H1 (cell line): ENCODE measurements around the gene ZNF202. TPM values are rescaled to one million over a fixed set of nuclear protein-coding genes. Genes with fewer than 3 reads are reported as not detected.

Experiments used
- CTCF ChIA-PET: fragments of 300-600 bp; sonication (Branson Sonifier 250); formaldehyde crosslinking; loops from one replicate; lab custom pipeline; 2021; ENCODE audit not compliant: partially characterized antibody; lab: Charles Lee
- POLR2A ChIA-PET: fragments of 300-600 bp; sonication (Branson Sonifier 250); formaldehyde crosslinking; loops from one replicate; lab custom pipeline; 2021; ENCODE audit warnings: inconsistent platforms; ENCODE audit not compliant: partially characterized antibody; lab: Charles Lee
- DNase-seq, 2 experiments: peaks; one replicate each; pipeline versions ENCODE4 v3.0.0 to v3.0.0-alpha.2; 2010 to 2022; ENCODE audit warnings: low spot score in 2 of 2, low read depth in 1 of 2, mixed read lengths in 1 of 2
- FAIRE-seq: peaks from 2 replicates; lab custom pipeline; 2011; peaks lifted over from hg19 to GRCh38; lab: Jason Lieb, UNC
- H2AFZ ChIP-seq: 2 replicates; pipeline ENCODE4 v1.8.1; 2012; ENCODE audit warnings: low read length, inconsistent platforms
- H2AK5ac ChIP-seq: 2 replicates; pipeline ENCODE4 v1.6.1; 2013; ENCODE audit warnings: low read depth, low read length
- H2BK120ac ChIP-seq: replicated peaks from 2 replicates; pipeline ENCODE3; 2013; ENCODE audit warnings: low read depth, low read length, inconsistent platforms
- H2BK12ac ChIP-seq: 2 replicates; pipeline ENCODE4 v1.6.1; 2013; ENCODE audit warnings: low read depth, low read length
- H2BK15ac ChIP-seq: 2 replicates; pipeline ENCODE4 v1.6.1; 2013; ENCODE audit warnings: low read length
- H2BK20ac ChIP-seq: 2 replicates; pipeline ENCODE4 v1.6.1; 2013; ENCODE audit warnings: low read length
- H2BK5ac ChIP-seq: 2 replicates; pipeline ENCODE4 v1.6.1; 2013; ENCODE audit warnings: low read depth, low read length
- H3K14ac ChIP-seq: 2 replicates; pipeline ENCODE4 v1.6.1; 2013; ENCODE audit warnings: inconsistent platforms; ENCODE audit not compliant: insufficient read length
- H3K18ac ChIP-seq: 2 replicates; pipeline ENCODE4 v1.6.1; 2013; ENCODE audit warnings: low read length; ENCODE audit errors: extremely low read depth
- H3K23ac ChIP-seq: 2 replicates; pipeline ENCODE4 v1.6.1; 2013; ENCODE audit warnings: inconsistent platforms; ENCODE audit not compliant: insufficient read length
- H3K23me2 ChIP-seq: 2 replicates; pipeline ENCODE4 v1.6.1; 2013; ENCODE audit warnings: low read depth, low read length
- H3K27ac ChIP-seq: 2 replicates; pipeline ENCODE4 v1.6.1; 2011; ENCODE audit warnings: low read depth, low read length, inconsistent platforms
- H3K27me3 ChIP-seq, 4 experiments: replicated peaks in 1 of 4; 1 replicate in 1 of 4; 2 replicates in 3 of 4; pipeline versions ENCODE4 v1.6.1 to v1.8.1; 2011 to 2013; ENCODE audit warnings: low read length in 3 of 4, mild to moderate bottlenecking in 3 of 4, inconsistent platforms in 2 of 4, mixed read lengths in 2 of 4, moderate library complexity in 1 of 4; ENCODE audit not compliant: control insufficient read depth in 3 of 4, insufficient read depth in 3 of 4; ENCODE audit errors: extremely low read depth in 1 of 4
- H3K36me3 ChIP-seq, 4 experiments: 2 replicates each; pipeline versions ENCODE4 v1.6.1 to v1.8.1; 2011 to 2013; ENCODE audit warnings: mild to moderate bottlenecking in 4 of 4, low read length in 3 of 4, moderate library complexity in 2 of 4, control low read depth in 1 of 4, inconsistent platforms in 1 of 4; ENCODE audit not compliant: insufficient read depth in 4 of 4, control insufficient read depth in 2 of 4
- H3K4ac ChIP-seq: replicated peaks from 2 replicates; pipeline ENCODE3; 2013; ENCODE audit warnings: low read length, low read depth, mixed read lengths, inconsistent platforms; ENCODE audit not compliant: insufficient read length
- H3K4me1 ChIP-seq, 4 experiments: replicated peaks in 1 of 4; 1 replicate in 1 of 4; 2 replicates in 3 of 4; pipeline versions ENCODE4 v1.6.1 to v1.8.1; 2011 to 2013; ENCODE audit warnings: low read length in 3 of 4, inconsistent platforms in 2 of 4, mixed read lengths in 1 of 4; ENCODE audit not compliant: insufficient read depth in 4 of 4, control insufficient read depth in 3 of 4
- H3K4me2 ChIP-seq, 2 experiments: 2 replicates each; pipeline versions ENCODE4 v1.6.1 to v1.8.1; 2011 to 2013; ENCODE audit warnings: low read depth in 2 of 2, low read length in 2 of 2, control low read depth in 1 of 2, inconsistent platforms in 1 of 2, mild to moderate bottlenecking in 1 of 2; ENCODE audit not compliant: insufficient read depth in 1 of 2
- H3K4me3 ChIP-seq, 4 experiments: fragments of 200-600, 300-600 bp in 1 of 4; sonication (generic), shearing (Covaris generic), sonication (Bioruptor Twin) in 1 of 4; 2 replicates each; pipeline versions ENCODE4 v1.5.1 to v1.8.1; 2011 to 2016; ENCODE audit warnings: low read length in 4 of 4, low read depth in 3 of 4, control low read depth in 2 of 4, inconsistent platforms in 2 of 4, mild to moderate bottlenecking in 2 of 4, mixed read lengths in 1 of 4, moderate library complexity in 1 of 4; ENCODE audit not compliant: insufficient read depth in 2 of 4; ENCODE audit errors: extremely low read depth in 1 of 4
- H3K56ac ChIP-seq: replicated peaks from 2 replicates; pipeline ENCODE3; 2013; ENCODE audit warnings: low read depth, mild to moderate bottlenecking, mixed read lengths, low read length, inconsistent platforms; ENCODE audit not compliant: insufficient read length
- H3K79me1 ChIP-seq: 2 replicates; pipeline ENCODE4 v1.6.1; 2013; ENCODE audit warnings: low read depth, low read length, control low read depth
- H3K79me2 ChIP-seq, 2 experiments: 2 replicates each; pipeline versions ENCODE4 v1.6.1 to v1.8.1; 2012 to 2013; ENCODE audit warnings: low read length in 2 of 2, mild to moderate bottlenecking in 2 of 2, inconsistent platforms in 1 of 2; ENCODE audit not compliant: insufficient read depth in 2 of 2, control insufficient read depth in 1 of 2
- H3K9ac ChIP-seq, 4 experiments: replicated peaks in 1 of 4; 1 replicate in 1 of 4; 2 replicates in 3 of 4; pipeline versions ENCODE4 v1.6.1 to v1.8.1; 2011 to 2013; ENCODE audit warnings: low read depth in 3 of 4, low read length in 3 of 4, control low read depth in 2 of 4, mild to moderate bottlenecking in 2 of 4, moderate library complexity in 2 of 4, inconsistent platforms in 1 of 4; ENCODE audit errors: extremely low read depth in 1 of 4
- H3K9me3 ChIP-seq, 2 experiments: 2 replicates each; pipeline versions ENCODE4 v1.6.1 to v1.8.1; 2012 to 2013; ENCODE audit warnings: mild to moderate bottlenecking in 2 of 2, moderate library complexity in 2 of 2, control low read depth in 1 of 2, inconsistent platforms in 1 of 2, low read depth in 1 of 2, low read length in 1 of 2, mixed read lengths in 1 of 2; ENCODE audit not compliant: insufficient read depth in 2 of 2
- H4K20me1 ChIP-seq, 2 experiments: replicated peaks in 1 of 2; 2 replicates each; pipeline versions ENCODE3 to v1.8.1; 2011 to 2013; ENCODE audit warnings: inconsistent platforms in 2 of 2, low read length in 2 of 2, mild to moderate bottlenecking in 1 of 2; ENCODE audit not compliant: insufficient read depth in 2 of 2, control insufficient read depth in 1 of 2
- H4K5ac ChIP-seq: 2 replicates; pipeline ENCODE4 v1.6.1; 2013; ENCODE audit warnings: low read length, low read depth, mixed read lengths, inconsistent platforms; ENCODE audit not compliant: insufficient read length
- H4K8ac ChIP-seq: 2 replicates; pipeline ENCODE4 v1.8.0; 2013; ENCODE audit warnings: mild to moderate bottlenecking, moderate library complexity, low read length, inconsistent platforms; ENCODE audit not compliant: insufficient read depth; ENCODE audit errors: extremely low read depth
- H4K91ac ChIP-seq: replicated peaks from 2 replicates; pipeline ENCODE3; 2013; ENCODE audit warnings: low read length, mixed read lengths, inconsistent platforms; ENCODE audit not compliant: insufficient read length
- ASH2L ChIP-seq: fragments of 200-600, 300-600 bp; sonication (generic); IDR thresholded peaks from one replicate; pipeline ENCODE4 v1.7.1; 2017; ENCODE audit warnings: low read length
- ATF3 ChIP-seq: IDR thresholded peaks from 2 replicates; pipeline ENCODE4 v1.6.1; 2011; ENCODE audit warnings: low read depth, mild to moderate bottlenecking, low read length; ENCODE audit not compliant: insufficient read depth
- BRCA1 ChIP-seq: IDR thresholded peaks from 2 replicates; pipeline ENCODE4 v1.6.1; 2012; ENCODE audit warnings: low read depth, low read length, improper control_type of control experiment
- CBX8 ChIP-seq: fragments of 300-800, 300-1000 bp; sonication (generic); IDR thresholded peaks from 2 replicates; pipeline ENCODE4 v1.7.1; 2016; ENCODE audit warnings: low read depth, low read length, borderline replicate concordance
- NANOG ChIP-seq: IDR thresholded peaks from 2 replicates; pipeline ENCODE4 v1.6.1; 2011; ENCODE audit warnings: low read length, low read depth, mild to moderate bottlenecking, inconsistent platforms; ENCODE audit not compliant: insufficient read depth, poor library complexity, severe bottlenecking
- SP4 ChIP-seq: IDR thresholded peaks from 2 replicates; pipeline ENCODE4 v1.6.1; 2012; ENCODE audit warnings: low read length, inconsistent platforms
- SRF ChIP-seq: IDR thresholded peaks from 2 replicates; pipeline ENCODE4 v1.6.1; 2011; ENCODE audit warnings: mild to moderate bottlenecking, low read depth, low read length, moderate library complexity
- USF2 ChIP-seq: IDR thresholded peaks from 2 replicates; pipeline ENCODE4 v1.6.1; 2011; ENCODE audit warnings: low read length, improper control_type of control experiment
- WGBS, 2 experiments: shearing (Covaris generic) in 1 of 2; methylation state at CpG; one replicate each; pipeline versions ENCODE4 v1.1.6 to v1.1.7; 2013 to 2015; ENCODE audit warnings: low lambda C conversion rate in 2 of 2, mixed read lengths in 2 of 2, inconsistent platforms in 1 of 2, low coverage in 1 of 2, missing lambda C conversion rate in 1 of 2; ENCODE audit not compliant: insufficient replicate concordance in 2 of 2, insufficient coverage in 1 of 2, insufficient read length in 1 of 2; ENCODE audit errors: extremely low coverage in 1 of 2, missing lambda C conversion rate in 1 of 2; 5-methylcytosine and 5-hydroxymethylcytosine counted together
- polyA plus RNA-seq, 7 experiments: library from polyadenylated mRNA; depleted of rRNA in 3 of 7; stranded (reverse) in 5 of 7; unstranded in 2 of 7; fragments of >200 nt in 5 of 7; fragments of 200-250 nt in 2 of 7; gene quantifications; 1 replicate in 5 of 7; 2 replicates in 1 of 7; 4 replicates in 1 of 7; pipeline versions ENCODE4 v1.2.1 to v1.2.3, GENCODE V29; 2011 to 2013; ENCODE audit warnings: missing spikeins in 2 of 7, mixed read lengths in 2 of 7
- total RNA-seq: library from RNA; stranded (reverse); fragmentation: NEBNext Ultra II Directional; extraction: Animal tissue kit (Norgen Biotek cat#: 25700); gene quantifications from 2 replicates; pipeline ENCODE4 v1.2.1, GENCODE V29; 2021

Gene ZNF202
- total and polyA plus RNA-seq, 2 of the 8 experiments (the other 6 are each of a cell fraction or from before 2014, with no cell fraction given): 14.1 to 33.9 TPM

DNA sequence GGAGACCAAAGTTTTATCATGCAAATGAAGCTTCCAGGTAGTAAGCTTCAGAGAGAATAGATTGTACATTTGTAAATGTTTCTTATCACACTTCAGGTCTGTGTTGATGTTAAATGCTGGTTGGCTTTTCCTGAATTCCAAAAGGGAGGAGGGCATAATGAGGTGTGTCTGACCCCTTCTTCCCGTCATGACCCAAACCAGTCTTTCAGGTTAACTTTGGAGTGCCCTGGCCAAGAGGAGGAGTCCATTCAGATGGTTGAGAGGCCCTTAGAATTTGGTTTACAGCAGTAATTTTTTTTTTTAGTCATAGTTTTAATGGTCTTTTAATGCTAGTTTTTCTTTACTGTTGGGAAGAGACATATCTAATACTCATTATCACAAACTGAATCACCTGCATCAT, 10.3 kb upstream of the ZNF202 start:
- peaks cover 0 to 5% (median 1%) of the 10 kb centered on the region in 4 experiments; a peak in 2 of 7 replicates for H3K4me1 ChIP-seq
- H3K79me1 ChIP-seq: no peaks in the 10 kb centered on the region
- H2BK12ac ChIP-seq: no peak overlapping the region
- H3K79me2 ChIP-seq: no peaks in the 10 kb centered on the region
- no peak overlapping the region for H2BK15ac ChIP-seq
- no peaks in the 10 kb centered on the region for H3K36me3 ChIP-seq
- H4K91ac ChIP-seq: no peak overlapping the region
- no peak overlapping the region for H3K27ac ChIP-seq
- no peak overlapping the region for H3K18ac ChIP-seq
- H2BK20ac ChIP-seq: no peak overlapping the region
- H3K23ac ChIP-seq: no peak overlapping the region
- H4K20me1 ChIP-seq: no peaks in the 10 kb centered on the region
- H3K9ac ChIP-seq: no peak overlapping the region
- no peak for FAIRE-seq
- H3K23me2 ChIP-seq: no peaks in the 10 kb centered on the region; the same call in 1 of the 2 replicates
- H2AFZ ChIP-seq: no peak overlapping the region
- H4K5ac ChIP-seq: no peak overlapping the region
- H2BK5ac ChIP-seq: no peak overlapping the region
- no peak overlapping the region for H2AK5ac ChIP-seq
- no peak overlapping the region for H2BK120ac ChIP-seq
- no peak overlapping the region for H4K8ac ChIP-seq
- H3K4me3 ChIP-seq: no peak overlapping the region
- WGBS, 2 experiments: 64% methylated on average over 1 of the region's 1 CpG; no CpG with 5 or more reads in 1 of the 2 experiments
- ChIA-PET CTCF (no interaction called here), POLR2A (interaction anchor here (0.9 kb wide), 1 partner anchor 10 kb away, joined by 3 read pairs; the partner anchor contains the start of gene ZNF202)
- TF ChIP-seq SRF: no peak
- no peak for TF ChIP-seq SP4
- no peak for TF ChIP-seq CBX8
- no peak for TF ChIP-seq ATF3
- no peak for TF ChIP-seq ASH2L
- no peak for TF ChIP-seq BRCA1
- TF ChIP-seq USF2: no peak
- no peak for TF ChIP-seq NANOG
- no peak overlapping the region for H3K56ac ChIP-seq
- no peak for DNase-seq
- no peaks in the 10 kb centered on the region for H3K27me3 ChIP-seq
- H3K4ac ChIP-seq: no peak overlapping the region
- H3K14ac ChIP-seq: no peak overlapping the region
- H3K9me3 ChIP-seq: peaks cover 0 to 6% of the 10 kb centered on the region in 2 experiments; a peak in 1 of 4 replicates
- H3K4me2 ChIP-seq: no peak overlapping the region
